Lower leg skin (tissue), 3 donors: ENCODE measurements around the gene HLA-B.

ENCODE experiments used
- POLR2A ChIP-seq, 2 donors: fragments of 450-650 bp; IDR thresholded peaks; one replicate each; pipeline ENCODE4 v1.6.1; 2016 to 2017; ENCODE audit warnings: antibody characterized with exemption in 2 of 2, mild to moderate bottlenecking in 1 of 2, moderate library complexity in 1 of 2
- TF ChIP-seq, protein P1 (sequence below), 3 donors: fragments of 450-650 bp; IDR thresholded peaks; one replicate each; pipeline ENCODE4 v1.5.1; 2016; ENCODE audit warnings: antibody characterized with exemption in 3 of 3, mild to moderate bottlenecking in 3 of 3, moderate library complexity in 2 of 3

DNA sequence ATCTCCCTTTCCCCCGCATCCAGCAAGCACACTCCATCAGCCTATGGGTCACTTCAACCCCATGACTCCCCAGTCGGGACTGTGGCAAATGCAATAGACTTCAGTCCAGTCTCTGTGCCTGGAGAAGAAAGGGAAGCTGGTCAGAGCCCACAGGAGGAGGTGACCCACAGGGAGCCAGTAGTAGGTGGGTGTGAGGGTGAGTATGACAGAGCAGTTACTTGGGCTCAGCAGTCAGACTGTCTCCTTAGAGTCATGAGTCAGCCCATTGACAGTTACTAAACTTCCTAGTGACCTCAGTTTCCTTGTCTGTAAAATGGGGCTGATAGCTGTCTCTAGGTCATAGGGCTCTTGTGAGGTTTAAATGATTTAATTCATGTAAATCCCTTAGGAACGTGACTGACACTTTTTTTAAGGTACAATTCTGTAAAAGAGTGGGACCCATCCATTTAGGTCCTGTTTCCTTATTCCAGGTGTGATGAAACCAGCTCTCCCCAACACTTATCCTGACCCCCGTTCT lies 51.2 kb downstream of the HLA-B start:
- TF ChIP-seq, protein P1, sequence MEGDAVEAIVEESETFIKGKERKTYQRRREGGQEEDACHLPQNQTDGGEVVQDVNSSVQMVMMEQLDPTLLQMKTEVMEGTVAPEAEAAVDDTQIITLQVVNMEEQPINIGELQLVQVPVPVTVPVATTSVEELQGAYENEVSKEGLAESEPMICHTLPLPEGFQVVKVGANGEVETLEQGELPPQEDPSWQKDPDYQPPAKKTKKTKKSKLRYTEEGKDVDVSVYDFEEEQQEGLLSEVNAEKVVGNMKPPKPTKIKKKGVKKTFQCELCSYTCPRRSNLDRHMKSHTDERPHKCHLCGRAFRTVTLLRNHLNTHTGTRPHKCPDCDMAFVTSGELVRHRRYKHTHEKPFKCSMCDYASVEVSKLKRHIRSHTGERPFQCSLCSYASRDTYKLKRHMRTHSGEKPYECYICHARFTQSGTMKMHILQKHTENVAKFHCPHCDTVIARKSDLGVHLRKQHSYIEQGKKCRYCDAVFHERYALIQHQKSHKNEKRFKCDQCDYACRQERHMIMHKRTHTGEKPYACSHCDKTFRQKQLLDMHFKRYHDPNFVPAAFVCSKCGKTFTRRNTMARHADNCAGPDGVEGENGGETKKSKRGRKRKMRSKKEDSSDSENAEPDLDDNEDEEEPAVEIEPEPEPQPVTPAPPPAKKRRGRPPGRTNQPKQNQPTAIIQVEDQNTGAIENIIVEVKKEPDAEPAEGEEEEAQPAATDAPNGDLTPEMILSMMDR (IDR thresholded peaks at IDR 0.05), result no peak
- TF ChIP-seq POLR2A (IDR thresholded peaks at IDR 0.05), result no peak
